Thyroid gland (tissue), 4 donors: ENCODE data around the gene GATA3. TPM values are rescaled to one million over a fixed set of nuclear protein-coding genes. Genes with fewer than 3 reads are reported as not detected.

Experiments used
- DNase-seq, 2 donors: peaks; one replicate each; pipeline ENCODE4 v3.0.0-alpha.2; 2019
- H3K27ac ChIP-seq, 3 donors: fragments of 200-600 bp; sonication (generic); 1 replicate in 2 of 3; 2 replicates in 1 of 3; pipeline ENCODE4 v1.5.1; 2016 to 2019; ENCODE audit warnings: mild to moderate bottlenecking in 1 of 3, moderate library complexity in 1 of 3
- H3K27me3 ChIP-seq: fragments of 200-600 bp; sonication (generic); one replicate; pipeline ENCODE4 v1.5.1; 2019
- H3K36me3 ChIP-seq, 2 donors: fragments of 200-600 bp; sonication (generic); one replicate each; pipeline ENCODE4 v1.5.1; 2016 to 2019
- H3K4me1 ChIP-seq, 2 donors: fragments of 200-600 bp; sonication (generic); one replicate each; pipeline ENCODE4 v1.5.1; 2017 to 2019
- H3K4me3 ChIP-seq, 3 donors: fragments of 200-600 bp; sonication (generic); replicated peaks in 1 of 3; 1 replicate in 2 of 3; 2 replicates in 1 of 3; pipeline ENCODE4 v1.5.1; 2016; ENCODE audit warnings: mild to moderate bottlenecking in 1 of 3
- H3K9me3 ChIP-seq: fragments of 200-600 bp; sonication (generic); one replicate; pipeline ENCODE4 v1.5.1; 2017
- POLR2A ChIP-seq, 2 donors: fragments of 450-650 bp; IDR thresholded peaks; one replicate each; pipeline ENCODE4 v1.6.1; 2017; ENCODE audit warnings: antibody characterized with exemption in 2 of 2, mild to moderate bottlenecking in 2 of 2, moderate library complexity in 1 of 2
- WGBS, 2 donors: methylation state at CpG; one replicate each; pipeline ENCODE4 v1.1.5; 2017; 5-methylcytosine and 5-hydroxymethylcytosine counted together
- intact Hi-C: fragments of 100-400 bp; cut with DNase I; formaldehyde crosslinking; loops from one replicate; pipeline ENCODE4 v1.15.1; 2023
- total RNA-seq, 4 donors: library from RNA; depleted of rRNA; stranded (reverse); fragments of >200 nt; gene quantifications; one replicate each; pipeline ENCODE4 v1.2.3, GENCODE V29; 2016
- TF ChIP-seq, protein P1 (sequence below), 6 experiments: fragments of 200-600 bp in 3 of 6; fragments of 450-650 bp in 3 of 6; sonication (generic) in 3 of 6; IDR thresholded peaks; one replicate each; pipeline ENCODE4 v1.5.1; 2016 to 2019; ENCODE audit warnings: antibody characterized with exemption in 6 of 6, mild to moderate bottlenecking in 2 of 6, inconsistent platforms in 1 of 6, moderate library complexity in 1 of 6

The GATA3 gene
- total RNA-seq, 4 donors from 2014 or later = 1.1 to 3.8 (median 1.9) TPM

DNA sequence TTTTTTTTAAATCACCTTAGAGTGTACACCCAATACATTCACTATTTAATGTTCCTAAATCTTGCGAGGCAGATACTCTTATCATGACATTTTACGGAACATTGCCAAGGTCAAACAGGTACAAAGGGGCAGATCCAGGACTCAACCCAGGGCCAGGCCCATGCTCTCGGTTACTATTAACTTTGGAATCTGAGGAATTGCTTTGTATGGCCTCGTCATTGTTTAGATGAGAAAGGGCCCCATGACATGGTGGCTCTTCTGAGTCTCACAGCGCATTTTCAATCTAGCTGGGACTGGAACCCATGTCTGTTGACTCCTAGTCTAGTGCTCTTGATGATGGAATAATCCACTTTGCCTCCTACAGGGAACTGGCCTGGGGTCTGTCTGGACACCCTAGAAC lies 59.1 kb downstream of the GATA3 start:
- H3K4me3 ChIP-seq = no peak overlapping the region
- no peaks in the 10 kb centered on the region for H3K4me1 ChIP-seq
- WGBS, 2 donors = 92 to 95% methylated on average over 5 of the region's 5 CpGs
- DNase-seq = no peak
- no peak overlapping the region for H3K27ac ChIP-seq
- no peaks in the 10 kb centered on the region for H3K9me3 ChIP-seq
- intact Hi-C loops = no loop called here
- TF ChIP-seq, protein P1, sequence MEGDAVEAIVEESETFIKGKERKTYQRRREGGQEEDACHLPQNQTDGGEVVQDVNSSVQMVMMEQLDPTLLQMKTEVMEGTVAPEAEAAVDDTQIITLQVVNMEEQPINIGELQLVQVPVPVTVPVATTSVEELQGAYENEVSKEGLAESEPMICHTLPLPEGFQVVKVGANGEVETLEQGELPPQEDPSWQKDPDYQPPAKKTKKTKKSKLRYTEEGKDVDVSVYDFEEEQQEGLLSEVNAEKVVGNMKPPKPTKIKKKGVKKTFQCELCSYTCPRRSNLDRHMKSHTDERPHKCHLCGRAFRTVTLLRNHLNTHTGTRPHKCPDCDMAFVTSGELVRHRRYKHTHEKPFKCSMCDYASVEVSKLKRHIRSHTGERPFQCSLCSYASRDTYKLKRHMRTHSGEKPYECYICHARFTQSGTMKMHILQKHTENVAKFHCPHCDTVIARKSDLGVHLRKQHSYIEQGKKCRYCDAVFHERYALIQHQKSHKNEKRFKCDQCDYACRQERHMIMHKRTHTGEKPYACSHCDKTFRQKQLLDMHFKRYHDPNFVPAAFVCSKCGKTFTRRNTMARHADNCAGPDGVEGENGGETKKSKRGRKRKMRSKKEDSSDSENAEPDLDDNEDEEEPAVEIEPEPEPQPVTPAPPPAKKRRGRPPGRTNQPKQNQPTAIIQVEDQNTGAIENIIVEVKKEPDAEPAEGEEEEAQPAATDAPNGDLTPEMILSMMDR (IDR thresholded peaks at IDR 0.05) = no peak
- TF ChIP-seq POLR2A (IDR thresholded peaks at IDR 0.05) = no peak
- no peaks in the 10 kb centered on the region for H3K36me3 ChIP-seq
- H3K27me3 ChIP-seq = no peaks in the 10 kb centered on the region

DNA sequence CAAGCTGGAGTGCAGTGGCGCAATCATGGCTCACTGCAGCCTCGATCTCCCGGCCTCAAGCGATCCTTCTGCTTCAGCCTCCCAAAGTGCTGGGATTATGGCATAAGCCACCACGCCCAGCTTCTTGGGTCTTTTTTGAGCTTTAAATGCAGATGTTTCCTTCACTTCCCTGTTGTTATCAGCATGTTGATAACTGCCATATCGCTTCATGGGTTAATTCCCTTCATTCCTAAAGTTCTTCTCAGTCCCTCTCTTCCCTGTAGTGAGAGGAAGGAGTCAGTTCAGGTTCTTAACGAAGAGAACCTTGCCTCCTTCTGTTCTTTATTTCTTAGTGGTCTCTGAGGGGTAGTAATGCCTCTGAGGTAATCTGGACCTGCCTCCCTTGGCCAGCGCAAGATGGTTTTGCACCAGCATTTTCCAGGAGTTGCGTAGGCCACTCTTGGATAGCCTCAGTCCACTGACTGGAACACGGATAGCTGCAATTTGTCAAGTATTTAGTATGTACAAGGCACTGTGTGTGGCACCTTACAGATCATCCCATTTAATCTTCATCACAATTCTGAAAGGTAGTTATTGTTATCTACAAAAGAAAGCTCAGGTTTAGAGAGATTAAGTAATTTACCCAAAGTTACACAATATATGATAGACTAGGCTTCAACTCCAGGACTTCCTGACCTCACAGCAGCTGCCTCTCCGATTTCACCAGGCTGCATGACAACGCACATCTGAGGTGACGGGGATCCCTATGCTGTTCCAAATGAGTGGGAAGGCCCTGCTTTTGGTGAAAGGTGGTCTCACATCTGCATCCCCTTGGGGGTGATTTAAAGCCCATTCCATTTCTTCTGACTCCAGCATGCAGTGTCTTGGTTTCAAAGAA lies 60.5 kb downstream of the GATA3 start:
- TF ChIP-seq POLR2A (IDR thresholded peaks at IDR 0.05) = no peak
- TF ChIP-seq, protein P1 (IDR thresholded peaks at IDR 0.05) = no peak
- Histone ChIP-seq H3K4me3 (no peak overlapping the region), H3K36me3 (no peaks in the 10 kb centered on the region), H3K27ac (no peak overlapping the region), H3K9me3 (no peaks in the 10 kb centered on the region), H3K27me3 (no peaks in the 10 kb centered on the region), H3K4me1 (no peaks in the 10 kb centered on the region)
- DNase-seq = no peak
- 81 to 94% methylated on average over 13 of the region's 13 CpGs for WGBS, 2 donors
- intact Hi-C loops = no loop called here

DNA sequence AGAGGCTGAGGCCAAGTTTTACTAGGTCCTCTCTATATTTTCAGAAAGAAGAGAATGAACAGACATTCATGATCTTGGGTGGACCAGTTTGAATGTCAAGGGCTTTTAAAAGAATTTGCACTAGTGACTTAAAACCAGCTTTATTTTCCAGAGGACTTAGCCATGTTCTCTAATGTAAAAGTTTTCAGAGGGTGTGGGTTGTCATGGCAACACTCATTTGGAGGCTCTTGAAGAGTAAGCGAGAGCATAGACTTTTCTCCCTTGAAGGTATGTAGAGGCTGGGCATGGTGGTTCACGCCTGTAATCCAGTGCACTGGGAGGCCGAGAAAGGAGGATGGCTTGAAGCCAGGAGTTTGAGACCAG lies 61.1 kb downstream of the GATA3 start:
- WGBS, 2 donors = 91 to 92% methylated on average over 3 of the region's 3 CpGs

DNA sequence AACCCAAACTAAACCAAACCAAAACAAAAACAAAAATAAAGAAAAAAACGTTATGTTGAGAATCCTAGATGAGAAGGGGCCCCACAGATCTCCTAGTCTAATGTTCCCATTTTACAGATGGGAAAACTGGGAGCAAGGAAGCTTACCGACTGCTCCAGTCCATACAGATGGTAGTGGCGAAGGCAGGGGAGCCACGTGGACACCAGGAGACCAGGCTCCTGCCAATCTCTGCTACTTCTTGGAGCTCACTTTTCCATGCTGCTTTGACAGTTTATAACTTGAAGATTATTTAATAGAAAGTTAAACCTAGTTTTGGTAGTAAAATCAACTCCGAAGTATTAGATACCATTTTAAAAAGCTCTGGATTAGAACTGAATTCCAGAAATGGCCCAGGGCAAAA lies 62.0 kb downstream of the GATA3 start:
- Histone ChIP-seq H3K36me3 (no peaks in the 10 kb centered on the region), H3K27ac (no peak overlapping the region), H3K9me3 (no peaks in the 10 kb centered on the region), H3K27me3 (no peaks in the 10 kb centered on the region), H3K4me3 (no peak overlapping the region), H3K4me1 (no peaks in the 10 kb centered on the region)
- intact Hi-C loops = no loop called here
- 79 to 80% methylated on average over 5 of the region's 5 CpGs for WGBS, 2 donors
- TF ChIP-seq POLR2A (IDR thresholded peaks at IDR 0.05) = no peak
- TF ChIP-seq, protein P1 (IDR thresholded peaks at IDR 0.05) = no peak
- no peak for DNase-seq

More for the DNA sequence above, 61.1 kb downstream of the GATA3 start:
- H3K4me3 ChIP-seq = no peak overlapping the region
- H3K4me1 ChIP-seq = no peaks in the 10 kb centered on the region
- H3K27me3 ChIP-seq = no peaks in the 10 kb centered on the region
- no peaks in the 10 kb centered on the region for H3K9me3 ChIP-seq
- H3K36me3 ChIP-seq = no peaks in the 10 kb centered on the region
- TF ChIP-seq, protein P1 (IDR thresholded peaks at IDR 0.05) = no peak
- no peak for TF ChIP-seq POLR2A (IDR thresholded peaks at IDR 0.05)
- no peak overlapping the region for H3K27ac ChIP-seq
- DNase-seq = no peak
- intact Hi-C loops = no loop called here

DNA sequence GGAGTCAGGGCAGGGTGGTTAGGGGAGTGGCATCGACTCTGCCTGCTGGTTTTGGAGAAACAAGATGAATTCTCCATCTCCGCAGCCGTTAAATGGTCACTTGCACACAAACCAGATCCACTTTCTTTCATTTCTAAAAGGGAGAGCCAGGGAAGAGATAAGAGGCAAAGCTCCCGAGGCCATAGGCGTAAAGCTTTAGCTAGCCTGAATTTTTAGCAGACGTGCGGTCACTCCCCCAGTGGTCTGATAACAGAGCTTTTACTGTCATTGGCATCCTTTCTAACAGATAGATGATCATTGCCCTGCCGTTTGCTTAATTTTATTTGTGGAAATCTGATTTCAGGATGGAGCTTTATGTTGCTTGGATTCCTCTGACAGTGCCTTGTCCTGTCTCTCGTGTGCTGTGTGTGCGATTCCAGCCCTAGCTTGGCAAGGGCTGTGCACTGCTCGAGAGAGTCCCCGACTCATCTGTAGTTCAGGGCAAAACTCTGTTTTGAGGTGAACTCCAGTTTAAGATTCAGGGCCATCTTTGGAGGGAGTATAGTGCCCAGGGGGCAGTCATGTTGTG lies 62.5 kb downstream of the GATA3 start:
- H3K4me1 ChIP-seq = no peaks in the 10 kb centered on the region
- intact Hi-C loops = no loop called here
- H3K4me3 ChIP-seq = no peak overlapping the region
- no peaks in the 10 kb centered on the region for H3K27me3 ChIP-seq
- DNase-seq = no peak
- H3K36me3 ChIP-seq = no peaks in the 10 kb centered on the region
- whole genome bisulfite sequencing, 2 donors = 72 to 83% methylated on average over 12 of the region's 12 CpGs
- TF ChIP-seq, protein P1 (IDR thresholded peaks at IDR 0.05) = no peak
- no peak for TF ChIP-seq POLR2A (IDR thresholded peaks at IDR 0.05)
- H3K9me3 ChIP-seq = no peaks in the 10 kb centered on the region
- H3K27ac ChIP-seq = no peak overlapping the region
